Right ventricle myocardium inferior (tissue), 1 donor: ENCODE measurements around the gene TOP2B. TPM values are rescaled to one million over a fixed set of nuclear protein-coding genes. Genes with fewer than 3 reads are reported as not detected.

ENCODE experiments used
- ATAC-seq: fragments of 200-7000 bp; cut with Tn5 transposase; one replicate; pipeline ENCODE4 v1.9.1; 2020; ENCODE audit warnings: mild to moderate bottlenecking, moderate library complexity
- DNase-seq: peaks from one replicate; pipeline ENCODE4 v3.0.0; 2021; ENCODE audit errors: missing footprints
- intact Hi-C: fragments of 100-400 bp; cut with DNase I; formaldehyde crosslinking; loops from one replicate; pipeline ENCODE4 v1.11.0; 2022
- total RNA-seq: library from RNA; stranded (reverse); fragmentation: NEBNext Ultra II Directional; extraction: Animal tissue kit (Norgen Biotek cat#: 25700); gene quantifications from one replicate; pipeline ENCODE4 v1.2.1, GENCODE V29; 2021
- donor health status: DM: no; HTN: yes; CAD: no; lungs with severe emphysema.

The TOP2B gene
- total RNA-seq, 1 donor from 2014 or later = 90.3 TPM

GRCh38 chr3:25589104-25589782 lies 75.5 kb downstream of the TOP2B start:
- intact Hi-C loops = loop anchor here (1.0 to 5.0 kb wide), 2 partner anchors 161 to 557 kb away; partner anchors contain the start of gene RARB
- no peak for DNase-seq
- no peak for ATAC-seq

GRCh38 chr3:25588441-25589103 lies 76.1 kb downstream of the TOP2B start:
- intact Hi-C loops = loop anchor here (1.0 to 5.0 kb wide), 2 partner anchors 160 to 556 kb away; partner anchors contain the start of gene RARB
- no peak for ATAC-seq

GRCh38 chr3:25587975-25588374 lies 76.7 kb downstream of the TOP2B start:
- no peak for DNase-seq
- intact Hi-C loops = loop anchor here (5.0 kb wide), 1 partner anchor 556 kb away; no protein-coding TSS in a partner anchor
- ATAC-seq = no peak

More at GRCh38 chr3:25588441-25589103, 76.1 kb downstream of the TOP2B start:
- DNase-seq = no peak

GRCh38 chr3:25587526-25587925 lies 77.2 kb downstream of the TOP2B start:
- intact Hi-C loops = loop anchor here (5.0 kb wide), 1 partner anchor 555 kb away; no protein-coding TSS in a partner anchor
- DNase-seq = no peak
- ATAC-seq = no peak

GRCh38 chr3:25587094-25587493 lies 77.6 kb downstream of the TOP2B start:
- intact Hi-C loops = loop anchor here (5.0 kb wide), 1 partner anchor 555 kb away; no protein-coding TSS in a partner anchor
- ATAC-seq = no peak
- DNase-seq = no peak

GRCh38 chr3:25586553-25586952 lies 78.2 kb downstream of the TOP2B start:
- intact Hi-C loops = loop anchor here (5.0 kb wide), 1 partner anchor 554 kb away; no protein-coding TSS in a partner anchor
- peak; percentile 18 for ATAC-seq
- DNase-seq = no peak

GRCh38 chr3:25586167-25586505 lies 78.6 kb downstream of the TOP2B start:
- no peak for ATAC-seq
- DNase-seq = no peak
- intact Hi-C loops = loop anchor here (5.0 kb wide), 1 partner anchor 554 kb away; no protein-coding TSS in a partner anchor

- ATAC-seq = no peak
- no peak for DNase-seq
- intact Hi-C loops = loop anchor here (5.0 kb wide), 1 partner anchor 553 kb away; no protein-coding TSS in a partner anchor
Measured at GRCh38 chr3:25585361-25586166, 79.1 kb downstream of the TOP2B start.

- DNase-seq = no peak
- no peak for ATAC-seq
- intact Hi-C loops = no loop called here
Measured at GRCh38 chr3:25584011-25584789, 80.5 kb downstream of the TOP2B start.

- no peak for ATAC-seq
- DNase-seq = no peak
- intact Hi-C loops = no loop called here
Measured at GRCh38 chr3:25583343-25583742, 81.4 kb downstream of the TOP2B start.

GRCh38 chr3:25582242-25582641 lies 82.5 kb downstream of the TOP2B start:
- no peak for ATAC-seq
- intact Hi-C loops = no loop called here
- no peak for DNase-seq

- DNase-seq (no peak), ATAC-seq (no peak)
- intact Hi-C loops = no loop called here
Measured at GRCh38 chr3:25581823-25582222, 82.9 kb downstream of the TOP2B start.

- intact Hi-C loops = no loop called here
- DNase-seq = no peak
- no peak for ATAC-seq
Measured at GRCh38 chr3:25581335-25581734, 83.4 kb downstream of the TOP2B start.

GRCh38 chr3:25580534-25580933 lies 84.2 kb downstream of the TOP2B start:
- ATAC-seq (no peak), DNase-seq (no peak)
- intact Hi-C loops = no loop called here

- no peak for DNase-seq
- no peak for ATAC-seq
- intact Hi-C loops = no loop called here
Measured at GRCh38 chr3:25578059-25578458, 86.6 kb downstream of the TOP2B start.

GRCh38 chr3:25576831-25577454 lies 87.8 kb downstream of the TOP2B start:
- intact Hi-C loops = no loop called here
- DNase-seq = no peak
- no peak for ATAC-seq

GRCh38 chr3:25576146-25576545 lies 88.6 kb downstream of the TOP2B start:
- DNase-seq (no peak), ATAC-seq (no peak)
- intact Hi-C loops = no loop called here

- ATAC-seq (no peak), DNase-seq (no peak)
- intact Hi-C loops = no loop called here
Measured at GRCh38 chr3:25575001-25575400, 89.7 kb downstream of the TOP2B start.
